ENCODE data around the gene CXorf49B.
"Not testable (repeated sequence)": the region's sequence is repeated elsewhere in the genome, so short reads cannot be mapped to it uniquely, and the experiment has no call there.

Gene CXorf49B

DNA sequence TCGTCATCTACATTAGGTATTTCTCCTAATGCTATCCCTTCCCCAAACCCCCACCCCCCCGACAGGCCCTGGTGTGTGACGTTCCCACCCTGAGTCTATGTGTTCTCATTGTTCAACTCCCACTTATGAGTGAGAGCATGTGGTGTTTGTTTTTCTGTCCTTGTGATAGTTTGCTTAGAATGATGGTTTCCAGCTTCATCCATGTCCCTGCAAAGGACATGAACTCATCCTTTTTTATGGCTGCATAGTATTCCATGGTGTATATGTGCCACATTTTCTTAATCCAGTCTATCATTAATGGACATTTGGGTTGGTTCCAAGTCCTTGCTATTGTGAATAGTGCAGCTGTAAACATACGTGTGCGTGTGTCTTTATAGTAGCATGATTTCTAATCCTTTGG lies 43.3 kb downstream of the CXorf49B start:
- not testable (repeated sequence) for H3F3A ChIP-seq (ENCODE audit: insufficient read depth); H3K36me3 ChIP-seq (ENCODE audit: low read length); H3K4me3 ChIP-seq (ENCODE audit: insufficient read depth, low read length, poor library complexity, severe bottlenecking); H4K20me1 ChIP-seq (ENCODE audit: low read depth, low read length); H3K27ac ChIP-seq (ENCODE audit: low read depth, low read length); H3K27me3 ChIP-seq (ENCODE audit: low read length); H3K9me3 ChIP-seq (ENCODE audit: insufficient read depth, low read length); H2AFZ ChIP-seq (ENCODE audit: low read depth, low read length, severe bottlenecking); H3K9me2 ChIP-seq (replicated peaks; ENCODE audit: insufficient read depth, low read length); H3K4me2 ChIP-seq (ENCODE audit: low read depth, low read length, poor library complexity, severe bottlenecking); H3K9ac ChIP-seq (ENCODE audit: low read length); H3K79me2 ChIP-seq (ENCODE audit: insufficient read depth, low read length)

DNA sequence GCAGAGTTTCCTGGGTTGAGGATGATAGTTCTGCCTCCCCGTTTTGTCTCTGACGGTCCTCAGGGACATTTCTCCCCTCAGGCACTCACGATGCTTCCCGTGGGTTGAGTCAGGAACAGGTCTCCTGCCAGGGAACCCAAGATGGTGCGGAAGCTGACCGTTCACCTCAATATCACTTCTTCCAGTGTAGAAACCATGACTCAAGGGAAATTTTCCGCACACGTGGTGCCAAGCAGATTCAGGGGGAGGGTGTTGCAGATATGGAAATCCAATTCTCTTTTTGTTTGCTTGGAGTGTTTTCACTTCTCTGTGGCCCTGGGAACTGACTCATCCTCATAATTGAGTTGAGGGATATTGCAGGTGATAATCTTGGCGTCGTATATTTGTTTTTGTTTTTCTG lies 46.7 kb downstream of the CXorf49B start:
- no peaks in the 10 kb centered on the region for H3K79me2 ChIP-seq (ENCODE audit: insufficient read depth, low read length)
- H3K4me3 ChIP-seq (ENCODE audit: insufficient read depth, low read length, poor library complexity, severe bottlenecking) = no peak overlapping the region
- H3K9ac ChIP-seq (ENCODE audit: low read length) = no peak overlapping the region
- no peaks in the 10 kb centered on the region for H3K9me2 ChIP-seq (replicated peaks; ENCODE audit: insufficient read depth, low read length)
- no peaks in the 10 kb centered on the region for H4K20me1 ChIP-seq (ENCODE audit: low read depth, low read length)
- H3F3A ChIP-seq (ENCODE audit: insufficient read depth) = no peaks in the 10 kb centered on the region
- H2AFZ ChIP-seq (ENCODE audit: low read depth, low read length, severe bottlenecking) = no peak overlapping the region
- H3K27me3 ChIP-seq (ENCODE audit: low read length) = no peaks in the 10 kb centered on the region
- H3K4me2 ChIP-seq (ENCODE audit: low read depth, low read length, poor library complexity, severe bottlenecking) = no peak overlapping the region
- no peak overlapping the region for H3K27ac ChIP-seq (ENCODE audit: low read depth, low read length)
- no peaks in the 10 kb centered on the region for H3K9me3 ChIP-seq (ENCODE audit: insufficient read depth, low read length)
- H3K36me3 ChIP-seq (ENCODE audit: low read length) = no peaks in the 10 kb centered on the region
- TF ChIP-seq CTCF (IDR thresholded peaks at IDR 0.05; ENCODE audit: insufficient read depth, low read length, poor library complexity, severe bottlenecking) (no peak), EZH2phosphoT487 (conservative IDR thresholded peaks at IDR 0.05; ENCODE audit: low read length) (no peak)

- Histone ChIP-seq H3K27ac (ENCODE audit: low read depth, low read length) (no peak overlapping the region), H3F3A (ENCODE audit: insufficient read depth) (no peaks in the 10 kb centered on the region), H3K79me2 (ENCODE audit: insufficient read depth, low read length) (no peaks in the 10 kb centered on the region), H4K20me1 (ENCODE audit: low read depth, low read length) (no peaks in the 10 kb centered on the region), H3K27me3 (ENCODE audit: low read length) (no peaks in the 10 kb centered on the region), H2AFZ (ENCODE audit: low read depth, low read length, severe bottlenecking) (no peak overlapping the region), H3K9ac (ENCODE audit: low read length) (no peak overlapping the region), H3K4me3 (ENCODE audit: insufficient read depth, low read length, poor library complexity, severe bottlenecking) (no peak overlapping the region), H3K4me2 (ENCODE audit: low read depth, low read length, poor library complexity, severe bottlenecking) (no peak overlapping the region), H3K9me3 (ENCODE audit: insufficient read depth, low read length) (no peaks in the 10 kb centered on the region), H3K9me2 (replicated peaks; ENCODE audit: insufficient read depth, low read length) (no peaks in the 10 kb centered on the region), H3K36me3 (ENCODE audit: low read length) (no peaks in the 10 kb centered on the region)
- TF ChIP-seq EZH2phosphoT487 (conservative IDR thresholded peaks at IDR 0.05; ENCODE audit: low read length) (no peak), CTCF (IDR thresholded peaks at IDR 0.05; ENCODE audit: insufficient read depth, low read length, poor library complexity, severe bottlenecking) (no peak)
Measured at GRCh38 chrX:71814123-71814912, 51.2 kb downstream of the CXorf49B start.

- Histone ChIP-seq H3K36me3 (ENCODE audit: low read length) (no peaks in the 10 kb centered on the region), H3K27ac (ENCODE audit: low read depth, low read length) (no peak overlapping the region), H3K4me3 (ENCODE audit: insufficient read depth, low read length, poor library complexity, severe bottlenecking) (no peak overlapping the region), H3K4me2 (ENCODE audit: low read depth, low read length, poor library complexity, severe bottlenecking) (no peak overlapping the region), H3K9me2 (replicated peaks; ENCODE audit: insufficient read depth, low read length) (no peaks in the 10 kb centered on the region), H3K9ac (ENCODE audit: low read length) (no peak overlapping the region), H3K79me2 (ENCODE audit: insufficient read depth, low read length) (no peaks in the 10 kb centered on the region), H3F3A (ENCODE audit: insufficient read depth) (no peaks in the 10 kb centered on the region), H3K9me3 (ENCODE audit: insufficient read depth, low read length) (no peaks in the 10 kb centered on the region), H4K20me1 (ENCODE audit: low read depth, low read length) (no peaks in the 10 kb centered on the region), H2AFZ (ENCODE audit: low read depth, low read length, severe bottlenecking) (no peak overlapping the region), H3K27me3 (ENCODE audit: low read length) (no peaks in the 10 kb centered on the region)
- TF ChIP-seq EZH2phosphoT487 (conservative IDR thresholded peaks at IDR 0.05; ENCODE audit: low read length) (no peak), CTCF (IDR thresholded peaks at IDR 0.05; ENCODE audit: insufficient read depth, low read length, poor library complexity, severe bottlenecking) (no peak)
Measured at GRCh38 chrX:71815121-71815905, 52.2 kb downstream of the CXorf49B start.

Data from SU-DHL-6 (cell line).